ENCODE measurements around the gene IDE.
"Not testable (repeated sequence)": the region's sequence is repeated elsewhere in the genome, so short reads cannot be mapped to it uniquely, and the experiment has no call there.

The IDE gene

DNA sequence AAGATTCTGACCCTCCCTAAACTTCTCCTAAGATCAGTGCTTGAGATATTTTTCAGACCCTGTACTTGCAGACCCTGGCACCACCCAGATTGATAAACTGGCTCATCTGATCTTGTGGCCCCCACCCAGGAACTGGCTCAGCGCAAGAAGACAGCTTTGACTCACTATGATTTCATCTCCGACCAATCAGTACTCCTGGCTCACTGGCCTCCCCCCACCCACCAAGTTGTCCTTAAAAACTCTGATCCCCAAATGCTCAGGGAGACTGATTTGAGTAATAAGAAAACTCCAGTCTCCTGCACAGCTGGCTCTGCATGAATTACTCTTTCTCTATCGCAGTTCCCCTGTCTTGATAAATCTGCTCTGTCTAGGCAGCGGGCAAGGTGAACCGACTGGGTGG is 171.7 kb downstream of the IDE start:
- not testable (repeated sequence) for H3K4me1 ChIP-seq (ENCODE audit: control insufficient read depth, insufficient read depth, low read depth, low read length); H3K4ac ChIP-seq (ENCODE audit: low read depth in 1 of 2, low read length in 2 of 2); H2BK5ac ChIP-seq (ENCODE audit: low read depth, low read length, poor library complexity, severe bottlenecking); H3K14ac ChIP-seq (ENCODE audit: low read length in 2 of 2); DNase-seq; H2AFZ ChIP-seq (ENCODE audit: low read depth, low read length); H3K23ac ChIP-seq (ENCODE audit: low read length in 2 of 2); H3K79me1 ChIP-seq (replicated peaks; ENCODE audit: low read length, poor library complexity, severe bottlenecking); H2BK12ac ChIP-seq (ENCODE audit: low read length in 2 of 2); H3K9ac ChIP-seq (ENCODE audit: low read length); H3K4me3 ChIP-seq (ENCODE audit: insufficient read depth in 1 of 2, low read depth in 1 of 2, low read length in 2 of 2); H3K9me3 ChIP-seq (ENCODE audit: control insufficient read depth, low read length); H3K18ac ChIP-seq (ENCODE audit: low read depth in 1 of 2, low read length in 2 of 2); H2AK5ac ChIP-seq (ENCODE audit: low read length, severe bottlenecking); H4K8ac ChIP-seq (ENCODE audit: low read length); H2BK120ac ChIP-seq (ENCODE audit: low read depth, low read length); H3K27ac ChIP-seq (ENCODE audit: low read length, poor library complexity, severe bottlenecking); H3K36me3 ChIP-seq (ENCODE audit: control insufficient read depth in 1 of 2, insufficient read depth in 2 of 2, low read depth in 1 of 2, low read length in 2 of 2); H2BK15ac ChIP-seq (ENCODE audit: low read depth, poor library complexity, severe bottlenecking); H4K91ac ChIP-seq (ENCODE audit: low read length); H3K4me2 ChIP-seq (ENCODE audit: low read length, poor library complexity, severe bottlenecking)
- H3K27me3 ChIP-seq (ENCODE audit: control insufficient read depth in 1 of 2, insufficient read depth in 1 of 2, low read length in 2 of 2) = peaks cover 0 to 32% of the 10 kb centered on the region in 2 experiments
- WGBS = 90% methylated on average over 5 of the region's 5 CpGs
